ENCODE data around the gene RPL10.

Gene RPL10

GRCh38 chrX:154359362-154360154 lies 38.6 kb upstream of the RPL10 start:
- no peak for TF ChIP-seq CTCF (IDR thresholded peaks at IDR 0.05; ENCODE audit: low read depth, low read length, missing control alignments)
- H3K4me3 ChIP-seq (ENCODE audit: low read depth, low read length): no peak overlapping the region
- no peak for DNase-seq (ENCODE audit: low read depth)
- in situ Hi-C loops (cut with HindIII; ENCODE audit: low sequenced_read_pairs): no loop called here

- H3K4me3 ChIP-seq (ENCODE audit: low read depth, low read length): no peak overlapping the region
- no peak for DNase-seq (ENCODE audit: low read depth)
- no peak for TF ChIP-seq CTCF (IDR thresholded peaks at IDR 0.05; ENCODE audit: low read depth, low read length, missing control alignments)
- in situ Hi-C loops (cut with HindIII; ENCODE audit: low sequenced_read_pairs): no loop called here
Observed at GRCh38 chrX:154360155-154360713, 37.9 kb upstream of the RPL10 start.

- DNase-seq (ENCODE audit: low read depth): no peak
- TF ChIP-seq CTCF (IDR thresholded peaks at IDR 0.05; ENCODE audit: low read depth, low read length, missing control alignments): no peak
- H3K4me3 ChIP-seq (ENCODE audit: low read depth, low read length): no peak overlapping the region
- in situ Hi-C loops (cut with HindIII; ENCODE audit: low sequenced_read_pairs): no loop called here
Observed at GRCh38 chrX:154362085-154362742, 36.0 kb upstream of the RPL10 start.

- no peak for TF ChIP-seq CTCF (IDR thresholded peaks at IDR 0.05; ENCODE audit: low read depth, low read length, missing control alignments)
- no peak for DNase-seq (ENCODE audit: low read depth)
- no peak overlapping the region for H3K4me3 ChIP-seq (ENCODE audit: low read depth, low read length)
- in situ Hi-C loops (cut with HindIII; ENCODE audit: low sequenced_read_pairs): no loop called here
Observed at GRCh38 chrX:154363706-154364439, 34.3 kb upstream of the RPL10 start.

GRCh38 chrX:154365052-154365600 lies 33.1 kb upstream of the RPL10 start:
- no peak for DNase-seq (ENCODE audit: low read depth)
- no peak for TF ChIP-seq CTCF (IDR thresholded peaks at IDR 0.05; ENCODE audit: low read depth, low read length, missing control alignments)

More at GRCh38 chrX:154365052-154365600, 33.1 kb upstream of the RPL10 start:
- in situ Hi-C loops (cut with HindIII; ENCODE audit: low sequenced_read_pairs): no loop called here
- no peak overlapping the region for H3K4me3 ChIP-seq (ENCODE audit: low read depth, low read length)
